HCT116 (cell line): ENCODE data around the gene ABHD12.

ENCODE experiments used
- FOSL1 ChIP-seq: IDR thresholded peaks from 2 replicates; pipeline ENCODE4 v1.6.1; 2012; ENCODE audit warnings: low read depth
- RAD21 ChIP-seq: IDR thresholded peaks from 2 replicates; pipeline ENCODE4 v1.6.1; 2012; ENCODE audit warnings: low read depth, mild to moderate bottlenecking
- TF ChIP-seq, protein P1 (sequence below), 3 experiments: fragments of 200-600 bp in 1 of 3; sonication (generic) in 1 of 3; IDR thresholded peaks in 2 of 3; conservative IDR thresholded peaks in 1 of 3; 2 replicates each; pipeline ENCODE4 v1.5.1; 2012 to 2017; ENCODE audit warnings: low read depth in 2 of 3, low read length in 2 of 3, antibody characterized with exemption in 1 of 3, borderline replicate concordance in 1 of 3, control low read depth in 1 of 3, mild to moderate bottlenecking in 1 of 3, mixed read lengths in 1 of 3, mixed run types in 1 of 3, moderate library complexity in 1 of 3; ENCODE audit not compliant: insufficient read depth in 1 of 3
- TF ChIP-seq, protein P2 (sequence below): IDR thresholded peaks from 2 replicates; pipeline ENCODE4 v1.6.1; 2012; ENCODE audit warnings: low read depth

DNA sequence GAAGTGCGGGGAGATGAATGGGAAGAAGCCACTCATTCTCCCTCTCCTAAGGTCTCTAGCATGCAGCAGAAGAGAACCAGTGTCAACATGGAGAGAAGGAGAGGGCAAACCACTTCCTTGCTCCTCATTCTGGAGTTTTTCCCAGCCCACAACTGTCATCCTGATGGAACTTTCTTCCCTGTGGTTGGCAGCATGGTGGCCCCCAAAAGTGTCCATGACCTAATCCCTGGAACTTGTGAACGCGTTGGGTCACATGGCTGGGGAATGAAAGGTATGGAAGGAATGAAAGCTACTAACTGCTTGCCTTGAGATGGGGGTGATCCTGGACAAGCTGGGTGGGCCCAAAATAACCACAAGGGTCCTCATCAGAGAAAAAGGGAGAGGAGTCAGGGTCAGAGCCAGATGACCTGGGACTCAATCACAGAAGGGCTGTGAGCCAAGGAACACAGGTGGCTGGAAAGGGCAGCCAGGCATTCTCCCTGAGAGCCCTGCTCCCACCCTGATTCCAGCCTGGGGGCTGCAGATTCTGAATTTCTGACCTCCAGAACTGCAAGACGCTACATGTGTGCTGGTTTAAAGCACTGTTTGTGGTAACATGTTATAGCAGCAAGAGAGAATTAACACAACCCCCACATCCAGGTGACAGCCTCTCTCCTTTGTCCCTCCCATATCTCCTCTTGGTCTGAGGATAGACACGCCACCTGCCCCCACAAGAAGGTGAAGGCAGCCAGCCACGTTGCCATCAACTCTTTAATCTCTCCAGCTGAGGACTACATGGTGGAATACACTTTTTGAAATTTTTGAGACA, 79.5 kb downstream of the ABHD12 start:
- TF ChIP-seq RAD21 (no peak), FOSL1 (no peak)
- TF ChIP-seq, protein P1, sequence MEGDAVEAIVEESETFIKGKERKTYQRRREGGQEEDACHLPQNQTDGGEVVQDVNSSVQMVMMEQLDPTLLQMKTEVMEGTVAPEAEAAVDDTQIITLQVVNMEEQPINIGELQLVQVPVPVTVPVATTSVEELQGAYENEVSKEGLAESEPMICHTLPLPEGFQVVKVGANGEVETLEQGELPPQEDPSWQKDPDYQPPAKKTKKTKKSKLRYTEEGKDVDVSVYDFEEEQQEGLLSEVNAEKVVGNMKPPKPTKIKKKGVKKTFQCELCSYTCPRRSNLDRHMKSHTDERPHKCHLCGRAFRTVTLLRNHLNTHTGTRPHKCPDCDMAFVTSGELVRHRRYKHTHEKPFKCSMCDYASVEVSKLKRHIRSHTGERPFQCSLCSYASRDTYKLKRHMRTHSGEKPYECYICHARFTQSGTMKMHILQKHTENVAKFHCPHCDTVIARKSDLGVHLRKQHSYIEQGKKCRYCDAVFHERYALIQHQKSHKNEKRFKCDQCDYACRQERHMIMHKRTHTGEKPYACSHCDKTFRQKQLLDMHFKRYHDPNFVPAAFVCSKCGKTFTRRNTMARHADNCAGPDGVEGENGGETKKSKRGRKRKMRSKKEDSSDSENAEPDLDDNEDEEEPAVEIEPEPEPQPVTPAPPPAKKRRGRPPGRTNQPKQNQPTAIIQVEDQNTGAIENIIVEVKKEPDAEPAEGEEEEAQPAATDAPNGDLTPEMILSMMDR (IDR thresholded peaks at IDR 0.05 in 2 of 3, conservative IDR thresholded peaks at IDR 0.05 in 1 of 3; ENCODE audit: borderline replicate concordance in 1 of 3, insufficient read depth in 1 of 3, low read depth in 2 of 3, low read length in 2 of 3): no peak
- TF ChIP-seq, protein P2, sequence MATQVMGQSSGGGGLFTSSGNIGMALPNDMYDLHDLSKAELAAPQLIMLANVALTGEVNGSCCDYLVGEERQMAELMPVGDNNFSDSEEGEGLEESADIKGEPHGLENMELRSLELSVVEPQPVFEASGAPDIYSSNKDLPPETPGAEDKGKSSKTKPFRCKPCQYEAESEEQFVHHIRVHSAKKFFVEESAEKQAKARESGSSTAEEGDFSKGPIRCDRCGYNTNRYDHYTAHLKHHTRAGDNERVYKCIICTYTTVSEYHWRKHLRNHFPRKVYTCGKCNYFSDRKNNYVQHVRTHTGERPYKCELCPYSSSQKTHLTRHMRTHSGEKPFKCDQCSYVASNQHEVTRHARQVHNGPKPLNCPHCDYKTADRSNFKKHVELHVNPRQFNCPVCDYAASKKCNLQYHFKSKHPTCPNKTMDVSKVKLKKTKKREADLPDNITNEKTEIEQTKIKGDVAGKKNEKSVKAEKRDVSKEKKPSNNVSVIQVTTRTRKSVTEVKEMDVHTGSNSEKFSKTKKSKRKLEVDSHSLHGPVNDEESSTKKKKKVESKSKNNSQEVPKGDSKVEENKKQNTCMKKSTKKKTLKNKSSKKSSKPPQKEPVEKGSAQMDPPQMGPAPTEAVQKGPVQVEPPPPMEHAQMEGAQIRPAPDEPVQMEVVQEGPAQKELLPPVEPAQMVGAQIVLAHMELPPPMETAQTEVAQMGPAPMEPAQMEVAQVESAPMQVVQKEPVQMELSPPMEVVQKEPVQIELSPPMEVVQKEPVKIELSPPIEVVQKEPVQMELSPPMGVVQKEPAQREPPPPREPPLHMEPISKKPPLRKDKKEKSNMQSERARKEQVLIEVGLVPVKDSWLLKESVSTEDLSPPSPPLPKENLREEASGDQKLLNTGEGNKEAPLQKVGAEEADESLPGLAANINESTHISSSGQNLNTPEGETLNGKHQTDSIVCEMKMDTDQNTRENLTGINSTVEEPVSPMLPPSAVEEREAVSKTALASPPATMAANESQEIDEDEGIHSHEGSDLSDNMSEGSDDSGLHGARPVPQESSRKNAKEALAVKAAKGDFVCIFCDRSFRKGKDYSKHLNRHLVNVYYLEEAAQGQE: no peak
